GM21381 (cell line): Measurements from ENCODE around the gene WNT5B.

Experiments used
- ATAC-seq: cut with Tn5 transposase; IDR thresholded peaks from one replicate; pipeline ENCODE4 v1.9.1; 2021; ENCODE audit warnings: mild to moderate bottlenecking, moderate library complexity; ENCODE audit not compliant: unreplicated experiment

The WNT5B gene

GRCh38 chr12:1646569-1647284 is 17.7 kb downstream of the WNT5B start:
- no peak for ATAC-seq

DNA sequence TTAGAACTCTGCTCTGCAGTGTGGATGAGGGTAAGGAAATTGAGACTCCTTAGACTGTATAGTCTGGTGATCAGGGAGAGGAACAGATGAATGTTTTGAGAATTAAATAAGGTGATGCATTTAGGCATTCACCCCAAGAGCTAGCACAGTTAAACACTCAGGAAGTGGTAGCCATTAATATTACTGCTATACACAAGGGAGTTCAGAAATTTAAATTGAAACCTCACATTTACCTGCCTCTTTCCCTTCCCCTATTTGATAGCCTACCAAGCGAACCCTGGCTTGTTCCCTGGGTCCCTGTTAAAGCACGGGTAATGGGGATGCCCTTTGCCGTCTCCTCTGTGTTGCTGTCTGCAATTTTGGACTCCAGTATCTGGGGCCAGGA is 18.2 kb downstream of the WNT5B start:
- ATAC-seq, result no peak

GRCh38 chr12:1650260-1650977 is 21.4 kb downstream of the WNT5B start:
- ATAC-seq, result no peak

DNA sequence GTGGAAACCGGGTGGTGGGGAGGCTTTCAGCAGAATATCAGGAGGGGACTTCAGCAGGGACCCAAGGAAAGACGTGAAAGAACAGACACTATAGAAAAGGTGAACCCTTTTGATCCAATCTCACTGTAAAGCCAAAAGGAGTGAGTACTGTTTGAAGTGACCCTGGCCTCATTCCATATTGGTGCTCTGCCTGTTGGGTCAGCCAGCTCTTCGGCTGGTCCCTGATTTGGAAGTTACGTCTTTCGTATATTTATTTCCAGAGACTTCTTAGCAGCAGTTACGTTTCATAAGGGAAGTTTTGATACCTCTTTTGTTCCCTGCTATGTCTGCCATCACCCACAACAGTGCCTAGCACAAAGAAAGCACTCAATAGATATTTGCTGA is 21.9 kb downstream of the WNT5B start:
- no peak for ATAC-seq

DNA sequence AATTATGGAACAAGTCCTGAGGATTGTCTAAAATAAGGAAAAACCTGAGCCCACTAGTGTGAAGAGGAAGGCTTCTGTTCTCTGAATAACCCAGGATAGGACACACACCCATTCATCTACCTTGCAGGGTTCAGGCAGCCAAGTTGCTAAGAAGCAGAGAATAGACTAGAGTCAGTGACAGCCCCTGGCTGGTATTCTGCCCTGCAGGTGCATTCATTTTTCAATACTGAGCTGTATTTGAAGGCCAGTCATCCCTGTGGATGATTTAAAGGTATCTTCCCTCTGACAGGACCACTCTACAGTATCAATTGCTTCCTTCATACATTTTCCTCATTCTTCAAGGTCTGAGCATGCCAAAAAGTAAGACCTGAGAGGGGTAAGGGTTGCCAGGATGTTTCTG is 22.9 kb downstream of the WNT5B start:
- no peak for ATAC-seq

GRCh38 chr12:1655225-1655788 is 26.3 kb downstream of the WNT5B start:
- ATAC-seq, result no peak

GRCh38 chr12:1656902-1657301 is 27.9 kb downstream of the WNT5B start:
- no peak for ATAC-seq

DNA sequence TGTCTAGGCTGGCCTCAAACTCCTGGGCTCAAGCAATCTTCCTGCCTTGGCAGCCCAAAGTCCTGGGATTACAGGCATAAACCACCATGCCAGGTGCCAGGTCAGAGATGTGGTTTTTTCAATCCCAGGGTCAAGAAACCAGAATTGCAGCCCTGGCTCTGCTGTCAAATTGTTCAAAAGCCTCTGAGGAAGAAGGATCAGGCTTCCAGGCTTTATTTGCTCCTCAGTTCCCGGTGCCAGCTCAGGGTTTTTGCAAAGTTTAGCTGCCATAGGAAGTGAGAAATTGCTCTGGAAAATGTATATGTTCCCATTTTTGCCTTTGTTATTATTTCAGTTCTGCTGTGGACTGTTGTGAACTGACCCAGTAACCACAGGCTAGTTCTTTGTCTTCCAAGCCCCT is 28.7 kb downstream of the WNT5B start:
- ATAC-seq, result no peak

DNA sequence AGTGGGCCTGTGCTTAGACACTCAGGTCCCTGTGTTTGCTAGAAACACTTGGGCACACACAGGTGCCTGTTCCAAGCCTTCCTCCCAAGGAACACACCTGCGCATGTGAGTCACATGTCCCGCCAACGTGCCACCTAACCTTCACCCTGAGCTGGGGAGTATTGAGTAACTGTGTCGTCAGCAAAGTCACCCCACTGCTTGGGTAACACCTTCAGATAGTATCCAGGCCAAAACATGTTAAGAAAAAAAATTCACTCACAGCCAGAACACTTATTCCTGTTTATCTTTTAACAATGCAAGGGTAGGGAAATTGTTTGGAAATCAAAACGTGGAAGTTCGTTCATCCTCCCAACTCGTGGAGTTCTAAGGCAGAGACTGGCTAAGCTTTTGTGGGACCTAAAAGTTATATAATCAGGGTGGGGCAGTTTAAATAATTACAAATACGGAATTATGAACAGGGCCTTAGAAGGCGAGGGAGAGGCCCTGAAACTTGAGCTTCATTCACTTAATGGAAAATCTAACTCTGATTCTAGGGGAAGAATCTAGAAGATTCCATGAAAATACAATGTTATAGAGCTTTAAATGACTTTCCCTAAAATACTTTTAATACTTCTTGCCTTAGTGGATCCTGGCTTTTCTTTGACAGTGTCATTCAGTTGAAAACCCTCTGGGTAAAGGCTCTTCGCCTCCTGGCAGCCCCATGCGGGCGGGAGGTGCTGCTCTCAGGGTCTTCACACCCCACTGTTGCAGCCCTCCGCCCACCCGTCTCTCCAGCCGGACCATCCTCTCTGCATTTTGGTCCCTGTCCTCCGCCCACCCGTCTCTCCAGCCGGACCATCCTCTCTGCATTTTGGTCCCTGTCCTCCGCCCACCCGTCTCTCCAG is 31.5 kb downstream of the WNT5B start:
- no peak for ATAC-seq

DNA sequence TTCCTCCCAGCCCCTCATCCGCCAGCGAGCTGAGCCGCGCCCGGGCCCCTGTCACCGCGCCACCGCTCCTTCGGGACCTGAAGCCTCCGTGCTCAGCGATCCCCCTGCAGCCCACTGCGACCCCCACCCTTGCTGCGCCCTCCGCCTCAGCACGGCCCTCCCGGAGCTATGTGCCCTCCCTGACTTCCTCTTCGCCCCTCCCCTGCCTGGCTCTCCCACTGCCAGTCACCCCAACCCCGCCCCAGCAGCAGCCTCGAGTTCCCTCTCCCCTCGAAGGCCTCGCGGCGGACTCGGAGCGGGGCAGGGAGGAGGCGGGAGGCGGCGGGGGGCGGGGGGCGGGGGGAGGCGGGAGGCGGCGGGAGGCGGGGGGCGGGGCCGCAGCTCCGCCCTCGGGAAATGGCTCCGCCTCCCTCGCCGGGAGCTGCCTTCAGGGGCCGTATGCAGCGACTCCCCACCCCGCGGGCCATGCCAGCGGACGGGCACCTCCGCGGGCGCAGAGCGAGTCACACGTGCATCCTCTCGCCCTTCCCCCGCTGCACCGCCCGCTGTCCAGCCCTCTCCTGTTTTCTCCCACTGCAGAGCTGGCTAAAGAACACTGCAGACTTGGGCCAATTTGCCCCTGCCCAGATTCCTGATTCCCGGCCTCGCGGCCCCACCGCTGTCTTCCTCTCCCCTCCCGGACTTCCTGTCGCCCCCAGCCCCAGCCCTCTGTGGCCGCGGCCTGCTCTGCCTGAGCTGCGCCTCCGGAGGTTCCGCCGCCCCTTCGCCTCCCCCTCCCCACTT is 32.7 kb downstream of the WNT5B start:
- ATAC-seq, result peak; percentile 75

- no peak for ATAC-seq
Observed at GRCh38 chr12:1662761-1663439, 33.9 kb downstream of the WNT5B start.

GRCh38 chr12:1663440-1664132 is 34.6 kb downstream of the WNT5B start:
- no peak for ATAC-seq

- no peak for ATAC-seq
Observed at GRCh38 chr12:1665366-1665765, 36.3 kb downstream of the WNT5B start.

DNA sequence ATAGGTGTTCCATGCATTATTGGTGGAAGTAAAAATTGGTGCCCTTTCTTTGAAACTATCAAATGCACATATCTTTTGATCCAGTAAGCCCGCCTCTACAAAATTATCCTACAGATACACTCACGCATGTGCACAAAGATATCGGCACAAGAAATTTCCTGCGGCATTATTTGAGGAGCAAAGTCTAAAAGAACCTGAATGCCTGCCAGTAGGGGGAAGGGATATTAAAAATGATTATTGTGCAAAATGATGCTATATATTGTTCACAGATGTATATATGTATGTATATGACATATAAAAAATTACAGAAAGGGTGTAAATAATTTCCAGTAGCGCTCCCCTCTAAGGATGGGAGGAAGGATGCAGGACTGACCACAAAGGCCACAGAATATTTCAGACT is 37.2 kb downstream of the WNT5B start:
- no peak for ATAC-seq

- ATAC-seq, result no peak
Observed at GRCh38 chr12:1666685-1667162, 37.7 kb downstream of the WNT5B start.

DNA sequence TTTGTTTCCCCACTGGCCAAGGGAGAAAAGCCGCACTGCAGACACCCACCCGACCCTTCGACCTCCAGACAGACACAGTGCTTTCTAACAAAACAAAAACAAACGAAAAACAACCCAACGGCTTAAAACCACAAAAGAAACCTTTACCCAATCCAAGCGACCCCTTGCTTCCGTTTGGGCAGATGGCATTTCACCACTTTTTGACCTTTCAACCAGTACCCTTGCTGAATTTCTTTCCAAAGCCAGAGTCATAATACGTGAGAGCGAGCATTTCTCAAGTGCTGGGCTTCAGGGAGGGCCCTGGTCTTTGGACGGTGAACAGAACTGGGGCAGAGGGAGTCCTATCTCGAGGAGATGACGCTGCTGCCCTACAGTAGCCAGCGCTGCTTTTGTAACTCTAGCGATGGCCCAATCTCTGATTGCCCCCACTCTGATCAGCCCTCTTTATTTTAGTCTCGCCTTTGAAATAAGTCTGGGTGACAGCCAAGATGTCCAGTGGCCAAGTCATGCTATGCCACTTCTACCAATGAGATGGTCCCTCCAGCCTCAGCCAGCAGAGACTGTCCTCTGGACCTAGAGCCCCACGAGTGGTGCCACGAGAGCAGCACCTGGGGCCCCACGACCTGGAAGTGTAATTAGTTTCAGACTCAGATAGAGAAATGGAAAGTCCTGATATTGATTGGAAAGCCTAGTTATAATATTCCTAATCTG is 40.0 kb downstream of the WNT5B start:
- no peak for ATAC-seq

DNA sequence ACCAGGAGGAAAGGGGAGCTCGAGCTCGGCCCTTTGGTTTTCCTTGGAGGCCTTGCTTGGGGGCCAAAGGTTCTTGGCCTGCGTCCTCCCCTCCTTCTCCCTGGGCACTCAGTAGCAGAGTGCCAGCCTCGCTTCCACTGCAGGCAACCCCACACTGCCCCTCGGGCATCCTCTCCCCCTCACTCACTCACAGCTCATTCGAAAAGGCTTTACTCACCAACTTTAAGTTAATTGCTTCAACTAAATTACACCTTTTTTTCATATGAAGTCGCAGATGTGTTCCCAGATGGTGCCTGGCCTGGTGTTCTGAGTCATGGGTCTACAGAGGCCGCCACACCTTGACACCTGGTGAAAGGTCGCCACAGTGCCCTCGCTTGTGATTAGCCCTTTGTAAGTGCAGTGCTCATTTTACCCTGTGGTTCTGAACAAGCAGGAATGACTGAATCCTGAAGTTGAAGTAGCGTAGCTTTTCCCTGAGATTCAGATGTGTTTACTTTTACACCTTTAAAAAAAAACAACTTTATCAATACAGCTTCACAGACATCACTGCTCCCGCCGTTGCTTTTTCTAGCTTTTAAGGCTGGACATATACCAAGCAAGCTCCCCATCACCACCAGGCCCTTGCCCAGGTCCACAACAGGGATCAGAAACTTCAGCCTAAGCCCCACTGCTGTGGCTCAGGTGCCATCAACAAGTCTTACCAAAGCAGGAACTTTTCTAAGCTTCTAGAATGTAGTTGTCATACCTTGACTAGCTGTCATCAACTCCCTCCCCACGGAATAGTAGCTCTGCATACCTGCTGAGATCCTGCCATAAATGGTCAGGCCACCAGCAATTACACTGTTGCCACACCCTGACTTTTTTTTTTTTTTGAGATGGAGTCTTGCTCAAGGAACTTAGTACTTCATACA is 41.6 kb downstream of the WNT5B start:
- ATAC-seq, result no peak

DNA sequence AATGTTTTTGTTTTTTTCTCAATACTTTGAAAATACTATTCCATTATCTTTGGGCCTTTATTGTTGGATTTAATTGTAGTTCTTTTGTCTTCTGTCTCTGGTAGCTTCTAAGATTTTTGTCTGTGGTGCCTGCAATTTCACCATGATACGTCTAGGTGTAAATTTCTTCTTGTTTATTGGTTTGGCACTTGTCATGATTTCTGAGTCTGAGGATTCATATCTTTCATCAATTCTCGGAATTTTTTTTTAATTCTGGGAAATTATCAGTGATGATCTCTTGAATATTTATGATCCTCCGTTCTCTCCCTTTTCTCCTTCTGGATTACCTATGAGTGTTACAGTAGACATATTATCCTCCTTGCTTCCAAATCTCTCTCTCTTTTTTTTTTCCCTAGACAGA is 47.0 kb downstream of the WNT5B start:
- ATAC-seq, result no peak
